ENCODE results near the gene ZBTB38. TPM values are rescaled to one million over a fixed set of nuclear protein-coding genes. Genes with fewer than 3 reads are reported as not detected.

Gene ZBTB38
- total RNA-seq, 4 donors from 2014 or later, result 183 to 225 (median 203) TPM

DNA sequence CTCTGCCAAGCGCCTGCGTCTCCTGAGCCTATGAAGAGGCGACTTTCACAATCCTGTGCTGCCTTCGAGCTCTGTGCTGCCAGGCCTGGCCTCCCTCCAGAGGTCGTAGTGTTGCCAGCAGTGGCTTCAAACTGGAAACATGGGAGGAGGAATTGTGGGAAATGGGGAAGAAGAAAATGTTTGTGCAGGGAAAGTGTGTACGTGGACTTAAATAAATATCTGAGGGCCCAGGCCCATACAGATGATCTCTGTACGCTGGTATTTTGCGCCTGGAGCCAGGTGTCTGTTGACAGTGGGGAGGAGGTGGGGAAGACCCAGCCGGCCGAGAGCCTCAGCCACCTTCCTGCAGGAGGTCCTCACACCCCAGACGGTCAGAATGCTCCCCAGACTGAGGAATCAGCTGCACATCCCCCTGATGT lies 44.6 kb downstream of the ZBTB38 start:
- Histone ChIP-seq H3K9me3 (no peaks in the 10 kb centered on the region), H3K27me3 (no peaks in the 10 kb centered on the region), H3K4me3 (peak overlapping the region; percentile 34 to 41), H3K36me3 (peaks cover 0 to 40% of the 10 kb centered on the region in 2 donors), H3K27ac (peak overlapping the region; percentile 98 to 100 (median 99)), H3K4me1 (peaks cover 52 to 98% (median 70%) of the 10 kb centered on the region in 3 donors)
- TF ChIP-seq, protein P1, sequence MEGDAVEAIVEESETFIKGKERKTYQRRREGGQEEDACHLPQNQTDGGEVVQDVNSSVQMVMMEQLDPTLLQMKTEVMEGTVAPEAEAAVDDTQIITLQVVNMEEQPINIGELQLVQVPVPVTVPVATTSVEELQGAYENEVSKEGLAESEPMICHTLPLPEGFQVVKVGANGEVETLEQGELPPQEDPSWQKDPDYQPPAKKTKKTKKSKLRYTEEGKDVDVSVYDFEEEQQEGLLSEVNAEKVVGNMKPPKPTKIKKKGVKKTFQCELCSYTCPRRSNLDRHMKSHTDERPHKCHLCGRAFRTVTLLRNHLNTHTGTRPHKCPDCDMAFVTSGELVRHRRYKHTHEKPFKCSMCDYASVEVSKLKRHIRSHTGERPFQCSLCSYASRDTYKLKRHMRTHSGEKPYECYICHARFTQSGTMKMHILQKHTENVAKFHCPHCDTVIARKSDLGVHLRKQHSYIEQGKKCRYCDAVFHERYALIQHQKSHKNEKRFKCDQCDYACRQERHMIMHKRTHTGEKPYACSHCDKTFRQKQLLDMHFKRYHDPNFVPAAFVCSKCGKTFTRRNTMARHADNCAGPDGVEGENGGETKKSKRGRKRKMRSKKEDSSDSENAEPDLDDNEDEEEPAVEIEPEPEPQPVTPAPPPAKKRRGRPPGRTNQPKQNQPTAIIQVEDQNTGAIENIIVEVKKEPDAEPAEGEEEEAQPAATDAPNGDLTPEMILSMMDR (IDR thresholded peaks at IDR 0.05), result peak in 1 of 4 experiments; percentile 14
- TF ChIP-seq EP300 (IDR thresholded peaks at IDR 0.05) (no peak), POLR2AphosphoS5 (IDR thresholded peaks at IDR 0.05) (peak; percentile 99), POLR2A (IDR thresholded peaks at IDR 0.05) (no peak)
- peak; percentile 93 for ATAC-seq
- 10 to 24% methylated on average over 6 to 9 of the region's 11 CpGs for WGBS, 2 donors (ENCODE audit: low coverage in 1 of 2)

- H3K4me3 ChIP-seq, result peak overlapping the region in 1 of 2 donors; percentile 41
These were observed 45.1 kb downstream of the ZBTB38 start for GRCh38 chr3:141413391-141413790.

DNA sequence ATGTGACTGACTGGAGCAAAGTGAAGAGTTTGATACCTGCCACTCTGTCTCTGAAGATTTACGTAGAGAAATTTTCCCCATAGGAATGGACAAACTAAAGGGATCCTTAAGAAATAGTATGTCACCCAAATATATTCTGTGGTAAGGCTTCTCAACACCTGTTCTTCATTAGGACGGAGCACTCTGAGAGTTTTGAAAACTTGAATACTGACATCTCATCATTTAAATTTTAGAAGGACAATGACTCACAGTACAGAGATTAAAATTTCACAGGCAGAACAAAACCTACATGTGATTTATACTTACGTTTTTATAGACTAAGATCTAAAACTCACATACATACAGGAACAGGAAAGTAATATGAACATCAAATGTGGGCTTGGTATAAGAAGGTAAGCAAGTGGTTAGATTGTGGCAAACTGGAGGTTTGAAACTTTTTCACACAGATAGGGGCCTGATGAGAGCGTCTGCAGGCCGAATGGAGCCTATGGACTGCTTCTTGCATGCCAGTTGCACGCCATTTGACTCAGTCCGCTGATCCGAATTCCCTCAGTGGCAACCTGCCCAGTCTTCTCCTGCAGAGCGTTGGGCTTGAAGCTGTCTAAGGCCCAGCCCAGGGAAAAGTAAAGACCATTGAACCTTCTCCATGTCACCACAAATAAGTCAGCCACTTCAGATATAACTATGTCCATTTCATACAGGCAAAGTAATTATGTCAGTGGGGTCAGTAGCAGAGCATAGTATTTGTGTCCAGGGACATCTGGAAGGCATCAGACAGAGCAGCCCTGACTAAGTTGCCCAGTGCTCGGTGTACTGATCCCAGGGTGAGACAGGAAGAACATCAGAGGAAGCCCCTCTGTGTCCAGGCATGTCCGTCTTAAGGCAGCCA lies 45.7 kb downstream of the ZBTB38 start:
- peaks cover 0 to 44% of the 10 kb centered on the region in 2 donors for H3K36me3 ChIP-seq
- TF ChIP-seq, protein P1 (IDR thresholded peaks at IDR 0.05), result no peak
- no peak for TF ChIP-seq POLR2A (IDR thresholded peaks at IDR 0.05)
- no peak for TF ChIP-seq POLR2AphosphoS5 (IDR thresholded peaks at IDR 0.05)
- TF ChIP-seq EP300 (IDR thresholded peaks at IDR 0.05), result no peak
- ATAC-seq, result no peak
- H3K9me3 ChIP-seq, result no peaks in the 10 kb centered on the region
- peak overlapping the region; percentile 98 to 100 (median 99) for H3K27ac ChIP-seq
- H3K4me3 ChIP-seq, result no peak overlapping the region
- 49 to 67% methylated on average over 6 to 7 of the region's 11 CpGs for WGBS, 2 donors (ENCODE audit: low coverage in 1 of 2)
- H3K4me1 ChIP-seq, result peaks cover 48 to 98% (median 67%) of the 10 kb centered on the region in 3 donors
- H3K27me3 ChIP-seq, result no peaks in the 10 kb centered on the region

More at GRCh38 chr3:141413391-141413790, 45.1 kb downstream of the ZBTB38 start:
- Histone ChIP-seq H3K27me3 (no peaks in the 10 kb centered on the region), H3K9me3 (no peaks in the 10 kb centered on the region), H3K36me3 (peaks cover 0 to 40% of the 10 kb centered on the region in 2 donors), H3K27ac (peak overlapping the region; percentile 98 to 100 (median 99)), H3K4me1 (peaks cover 52 to 98% (median 70%) of the 10 kb centered on the region in 3 donors)
- WGBS, 2 donors (ENCODE audit: low coverage in 1 of 2), result 35 to 44% methylated on average over 3 of the region's 3 CpGs
- no peak for ATAC-seq
- TF ChIP-seq, protein P1 (IDR thresholded peaks at IDR 0.05), result no peak
- TF ChIP-seq POLR2AphosphoS5 (IDR thresholded peaks at IDR 0.05), result peak; percentile 76

DNA sequence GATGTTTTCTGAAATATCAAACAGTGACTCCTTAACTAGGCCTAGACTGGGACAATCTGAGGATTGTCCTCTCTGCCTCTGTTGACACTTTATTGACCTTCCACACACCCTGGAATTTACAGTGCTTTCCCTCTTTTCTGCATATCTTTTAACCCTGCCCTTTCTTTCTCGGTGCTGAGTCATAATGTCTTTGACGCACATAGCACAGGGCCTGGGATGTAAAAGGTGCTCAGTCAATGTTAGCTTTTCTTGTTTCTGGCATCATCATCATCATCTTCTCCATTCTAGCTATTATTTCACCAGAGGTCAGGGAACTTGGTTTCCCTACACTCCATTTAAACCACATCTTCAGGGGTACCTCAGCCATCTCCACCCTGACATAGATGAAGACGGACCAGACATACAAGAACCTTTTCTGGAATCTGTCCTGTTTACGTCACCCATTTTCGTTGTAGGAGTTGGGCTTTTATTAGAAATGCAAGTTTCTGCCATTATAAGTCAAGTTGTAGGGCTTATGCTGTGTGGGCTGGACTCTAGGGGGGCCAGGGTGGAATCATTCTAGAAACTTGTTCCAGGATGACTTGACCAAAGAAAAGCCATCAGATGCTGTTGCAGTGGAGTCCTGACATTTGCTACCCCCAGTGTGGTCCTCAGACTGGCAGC lies 46.6 kb downstream of the ZBTB38 start:
- H3K36me3 ChIP-seq, result peaks cover 0 to 47% of the 10 kb centered on the region in 2 donors
- no peak for TF ChIP-seq POLR2A (IDR thresholded peaks at IDR 0.05)
- TF ChIP-seq POLR2AphosphoS5 (IDR thresholded peaks at IDR 0.05), result no peak
- TF ChIP-seq, protein P1 (IDR thresholded peaks at IDR 0.05), result no peak
- TF ChIP-seq EP300 (IDR thresholded peaks at IDR 0.05), result no peak
- no peak for ATAC-seq
- peak overlapping the region; percentile 98 to 100 (median 99) for H3K27ac ChIP-seq
- H3K4me1 ChIP-seq, result peaks cover 40 to 98% (median 62%) of the 10 kb centered on the region in 3 donors
- H3K9me3 ChIP-seq, result no peaks in the 10 kb centered on the region
- no peak overlapping the region for H3K4me3 ChIP-seq
- 46 to 73% methylated on average over 2 to 3 of the region's 5 CpGs for WGBS, 2 donors (ENCODE audit: low coverage in 1 of 2)
- no peaks in the 10 kb centered on the region for H3K27me3 ChIP-seq
